ENCODE measurements around the gene SNX11. TPM values are rescaled to one million over a fixed set of nuclear protein-coding genes. Genes with fewer than 3 reads are reported as not detected.

Gene SNX11
- total and polyA plus RNA-seq, 2 of the 8 experiments (the other 6 are each of a cell fraction or from before 2014, with no cell fraction given): 21.1 to 21.4 TPM

DNA sequence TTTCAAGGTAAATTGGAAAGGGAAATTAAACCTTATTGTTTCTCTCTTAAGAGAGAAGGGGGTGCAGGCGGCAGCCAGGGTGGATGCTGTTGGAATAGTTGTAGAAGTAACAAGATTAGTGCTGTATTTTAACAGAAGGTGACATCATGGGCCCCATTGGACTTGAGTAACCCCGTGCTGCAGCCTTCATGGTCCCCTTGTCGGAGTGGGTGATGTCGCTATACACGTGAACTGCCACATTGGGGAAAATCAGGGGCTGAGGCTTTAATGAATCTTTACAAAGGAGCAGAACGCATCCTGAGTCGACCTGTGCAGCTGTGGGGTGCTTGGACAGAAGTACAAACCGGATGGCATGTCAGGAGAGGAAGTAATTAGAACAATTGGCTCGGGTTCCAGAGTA is 3.2 kb downstream of the SNX11 start:
- peaks cover 2 to 5% of the 10 kb centered on the region in 2 experiments for H4K20me1 ChIP-seq (replicated peaks in 1 of 2; ENCODE audit: control insufficient read depth in 1 of 2, insufficient read depth in 2 of 2, low read length in 2 of 2)
- no peak overlapping the region for H3K23ac ChIP-seq (ENCODE audit: insufficient read length)
- no peak overlapping the region for H2BK5ac ChIP-seq (ENCODE audit: low read depth, low read length)
- no peaks in the 10 kb centered on the region for H3K27me3 ChIP-seq (replicated peaks in 1 of 4; ENCODE audit: control insufficient read depth in 3 of 4, extremely low read depth in 1 of 4, insufficient read depth in 3 of 4, low read length in 3 of 4)
- DNase-seq (ENCODE audit: low read depth in 1 of 2, low spot score in 2 of 2) (no peak), FAIRE-seq (no peak)
- H3K9ac ChIP-seq (replicated peaks in 1 of 4; ENCODE audit: extremely low read depth in 1 of 4, low read depth in 3 of 4, low read length in 3 of 4): no peak overlapping the region
- no peak overlapping the region for H2AFZ ChIP-seq (ENCODE audit: low read length)
- H3K79me1 ChIP-seq (ENCODE audit: low read depth, low read length): no peaks in the 10 kb centered on the region; the same call in 1 of the 2 replicates
- H4K5ac ChIP-seq (ENCODE audit: insufficient read length, low read depth, low read length): no peak overlapping the region
- H3K4ac ChIP-seq (replicated peaks; ENCODE audit: insufficient read length, low read depth, low read length): no peak overlapping the region
- no peak overlapping the region for H3K14ac ChIP-seq (ENCODE audit: insufficient read length)
- H3K36me3 ChIP-seq (ENCODE audit: control insufficient read depth in 2 of 4, insufficient read depth in 4 of 4, low read length in 3 of 4): peaks cover 0 to 12% (median 2%) of the 10 kb centered on the region in 4 experiments; a peak in 4 of 8 replicates
- WGBS, 2 experiments (ENCODE audit: extremely low coverage in 1 of 2, insufficient coverage in 1 of 2, insufficient read length in 1 of 2, insufficient replicate concordance in 2 of 2, low coverage in 1 of 2, low lambda C conversion rate in 2 of 2, missing lambda C conversion rate in 1 of 2): 97% methylated on average over 9 of the region's 9 CpGs; no CpG with 5 or more reads in 1 of the 2 experiments
- peaks cover 4 to 43% of the 10 kb centered on the region in 2 experiments for H3K79me2 ChIP-seq (ENCODE audit: control insufficient read depth in 1 of 2, insufficient read depth in 2 of 2, low read length in 2 of 2)
- H3K4me3 ChIP-seq (ENCODE audit: extremely low read depth in 1 of 4, insufficient read depth in 2 of 4, low read depth in 3 of 4, low read length in 4 of 4): no peak overlapping the region; a peak in 1 of 8 replicates
- no peak overlapping the region for H2BK120ac ChIP-seq (replicated peaks; ENCODE audit: low read depth, low read length)
- no peak overlapping the region for H2BK15ac ChIP-seq (ENCODE audit: low read length)
- H2BK12ac ChIP-seq (ENCODE audit: low read depth, low read length): no peak overlapping the region
- no peak overlapping the region for H2AK5ac ChIP-seq (ENCODE audit: low read depth, low read length)
- H4K91ac ChIP-seq (replicated peaks; ENCODE audit: insufficient read length, low read length): no peak overlapping the region
- ChIA-PET POLR2A (ENCODE audit: partially characterized antibody) (interaction anchor here (1.1 to 6.8 kb wide), 4 partner anchors 10 to 58 kb away, joined by 3 to 27 read pairs (median 8); partner anchors contain the start of gene CBX1), CTCF (ENCODE audit: partially characterized antibody) (interaction anchor here (0.9 to 3.0 kb wide), 7 partner anchors 11 to 263 kb away, joined by 3 to 15 read pairs (median 4); no protein-coding TSS in a partner anchor)
- H3K9me3 ChIP-seq (ENCODE audit: insufficient read depth in 2 of 2, low read depth in 1 of 2, low read length in 1 of 2): no peaks in the 10 kb centered on the region
- no peak overlapping the region for H3K56ac ChIP-seq (replicated peaks; ENCODE audit: insufficient read length, low read depth, low read length)
- H3K4me1 ChIP-seq (replicated peaks in 1 of 4; ENCODE audit: control insufficient read depth in 3 of 4, insufficient read depth in 4 of 4, low read length in 3 of 4): no peaks in the 10 kb centered on the region; a peak in 1 of 7 replicates
- H3K23me2 ChIP-seq (ENCODE audit: low read depth, low read length): peaks cover 10% of the 10 kb centered on the region
- H4K8ac ChIP-seq (ENCODE audit: extremely low read depth, insufficient read depth, low read length): no peak overlapping the region
- TF ChIP-seq, protein P1, sequence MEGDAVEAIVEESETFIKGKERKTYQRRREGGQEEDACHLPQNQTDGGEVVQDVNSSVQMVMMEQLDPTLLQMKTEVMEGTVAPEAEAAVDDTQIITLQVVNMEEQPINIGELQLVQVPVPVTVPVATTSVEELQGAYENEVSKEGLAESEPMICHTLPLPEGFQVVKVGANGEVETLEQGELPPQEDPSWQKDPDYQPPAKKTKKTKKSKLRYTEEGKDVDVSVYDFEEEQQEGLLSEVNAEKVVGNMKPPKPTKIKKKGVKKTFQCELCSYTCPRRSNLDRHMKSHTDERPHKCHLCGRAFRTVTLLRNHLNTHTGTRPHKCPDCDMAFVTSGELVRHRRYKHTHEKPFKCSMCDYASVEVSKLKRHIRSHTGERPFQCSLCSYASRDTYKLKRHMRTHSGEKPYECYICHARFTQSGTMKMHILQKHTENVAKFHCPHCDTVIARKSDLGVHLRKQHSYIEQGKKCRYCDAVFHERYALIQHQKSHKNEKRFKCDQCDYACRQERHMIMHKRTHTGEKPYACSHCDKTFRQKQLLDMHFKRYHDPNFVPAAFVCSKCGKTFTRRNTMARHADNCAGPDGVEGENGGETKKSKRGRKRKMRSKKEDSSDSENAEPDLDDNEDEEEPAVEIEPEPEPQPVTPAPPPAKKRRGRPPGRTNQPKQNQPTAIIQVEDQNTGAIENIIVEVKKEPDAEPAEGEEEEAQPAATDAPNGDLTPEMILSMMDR (IDR thresholded peaks at IDR 0.05; ENCODE audit: control extremely low read depth in 1 of 3, insufficient read depth in 1 of 3, low read depth in 1 of 3, low read length in 3 of 3): no peak
- TF ChIP-seq BRCA1 (IDR thresholded peaks at IDR 0.05; ENCODE audit: low read depth, low read length): no peak
- TF ChIP-seq SIRT6 (IDR thresholded peaks at IDR 0.05; ENCODE audit: low read length): no peak
- no peak overlapping the region for H3K27ac ChIP-seq (ENCODE audit: low read depth, low read length)
- H3K4me2 ChIP-seq (ENCODE audit: insufficient read depth in 1 of 2, low read depth in 2 of 2, low read length in 2 of 2): no peak overlapping the region
- H2BK20ac ChIP-seq (ENCODE audit: low read length): no peak overlapping the region
- no peak overlapping the region for H3K18ac ChIP-seq (ENCODE audit: extremely low read depth, low read length)
